IMR-90 (cell line): Measurements from ENCODE around the gene ST6GALNAC3. TPM values are rescaled to one million over a fixed set of nuclear protein-coding genes. Genes with fewer than 3 reads are reported as not detected.
A peak's percentile ranks its signal among the peaks of the same experiment; 100 is the strongest.

ENCODE experiments used
- ATAC-seq: fragments of 200-7000 bp; cut with Tn5 transposase; 2 replicates; pipeline ENCODE4 v1.9.1; 2020; ENCODE audit warnings: low read depth, mild to moderate bottlenecking, moderate library complexity
- BruUV-seq: library from RNA; stranded (reverse); fragments of 400-500 nt; replicated peaks from 2 replicates; lab custom pipeline; 2021; lab: Mats Ljungman, UMichigan
- CTCF ChIA-PET: fragments of 300-600 bp; formaldehyde crosslinking; extraction: SDS; loops from one replicate; lab custom pipeline; 2021; ENCODE audit warnings: antibody characterized with exemption; lab: Yijun Ruan, JAX
- POLR2A ChIA-PET: fragments of 300-600 bp; sonication (Branson Sonifier 250); formaldehyde crosslinking; loops from one replicate; lab custom pipeline; 2022; ENCODE audit warnings: antibody characterized with exemption; ENCODE audit not compliant: unreplicated experiment; lab: Charles Lee
- DNase-seq: peaks from one replicate; pipeline ENCODE4 v3.0.0; 2013
- H2AFZ ChIP-seq: replicated peaks from 2 replicates; pipeline ENCODE3; 2013; ENCODE audit warnings: low read length, mild to moderate bottlenecking; ENCODE audit not compliant: poor library complexity
- H2AK5ac ChIP-seq: 2 replicates; pipeline ENCODE4 v1.6.1; 2013; ENCODE audit warnings: low read depth, low read length, inconsistent platforms
- H2AK9ac ChIP-seq: replicated peaks from 2 replicates; pipeline ENCODE3; 2013; ENCODE audit warnings: mild to moderate bottlenecking, low read depth, low read length, moderate library complexity; ENCODE audit not compliant: poor library complexity
- H2BK120ac ChIP-seq: 2 replicates; pipeline ENCODE4 v1.6.1; 2013; ENCODE audit warnings: low read depth, low read length, inconsistent platforms
- H2BK15ac ChIP-seq: 3 replicates; pipeline ENCODE4 v1.6.1; 2013; ENCODE audit warnings: low read depth, low read length, inconsistent platforms
- H2BK20ac ChIP-seq: 2 replicates; pipeline ENCODE4 v1.6.1; 2013; ENCODE audit warnings: low read depth, mild to moderate bottlenecking, inconsistent platforms, low read length, moderate library complexity
- H2BK5ac ChIP-seq: 2 replicates; pipeline ENCODE4 v1.6.1; 2013; ENCODE audit warnings: mild to moderate bottlenecking, low read depth, low read length, inconsistent platforms; ENCODE audit not compliant: poor library complexity, severe bottlenecking
- H3K14ac ChIP-seq: replicated peaks from 2 replicates; pipeline ENCODE4 v1.6.1; 2013; ENCODE audit warnings: low read depth, low read length, inconsistent platforms
- H3K18ac ChIP-seq: 2 replicates; pipeline ENCODE4 v1.6.1; 2013; ENCODE audit warnings: low read depth, low read length, control low read depth
- H3K23ac ChIP-seq: 2 replicates; pipeline ENCODE4 v1.6.1; 2013; ENCODE audit warnings: low read depth, low read length, inconsistent platforms
- H3K27ac ChIP-seq: 2 replicates; pipeline ENCODE4 v1.5.1; 2013; ENCODE audit warnings: mild to moderate bottlenecking, control low read depth, low read length; ENCODE audit not compliant: insufficient read depth
- H3K27me3 ChIP-seq: 2 replicates; pipeline ENCODE4 v1.6.1; 2013; ENCODE audit warnings: low read length; ENCODE audit not compliant: control insufficient read depth, insufficient read depth
- H3K36me3 ChIP-seq: 2 replicates; pipeline ENCODE4 v1.6.1; 2013; ENCODE audit warnings: low read length, mixed read lengths; ENCODE audit not compliant: control insufficient read depth, insufficient read depth
- H3K4ac ChIP-seq: 2 replicates; pipeline ENCODE4 v1.6.1; 2013; ENCODE audit warnings: low read depth, low read length, inconsistent platforms
- H3K4me1 ChIP-seq: 2 replicates; pipeline ENCODE4 v1.6.1; 2013; ENCODE audit warnings: low read length, mixed read lengths; ENCODE audit not compliant: control insufficient read depth, insufficient read depth
- H3K4me2 ChIP-seq: 2 replicates; pipeline ENCODE4 v1.6.1; 2013; ENCODE audit warnings: low read depth, mild to moderate bottlenecking, control low read depth, low read length, moderate library complexity
- H3K4me3 ChIP-seq: 2 replicates; pipeline ENCODE4 v1.5.1; 2013; ENCODE audit warnings: low read depth, mild to moderate bottlenecking, control low read depth, low read length, moderate library complexity; ENCODE audit not compliant: insufficient read depth
- H3K56ac ChIP-seq: 2 replicates; pipeline ENCODE4 v1.6.1; 2013; ENCODE audit warnings: low read length, inconsistent platforms; ENCODE audit not compliant: insufficient read depth; ENCODE audit errors: extremely low read depth
- H3K79me1 ChIP-seq, 2 experiments: 2 replicates each; pipeline ENCODE4 v1.6.1; 2013; ENCODE audit warnings: low read length in 2 of 2, inconsistent platforms in 1 of 2, low read depth in 1 of 2
- H3K9ac ChIP-seq: 2 replicates; pipeline ENCODE4 v1.6.1; 2013; ENCODE audit warnings: low read depth, low read length, control low read depth
- H3K9me1 ChIP-seq: 2 replicates; pipeline ENCODE4 v1.6.1; 2013; ENCODE audit warnings: low read length, inconsistent platforms; ENCODE audit not compliant: insufficient read depth
- H3K9me3 ChIP-seq: 2 replicates; pipeline ENCODE4 v1.6.1; 2013; ENCODE audit warnings: low read length; ENCODE audit not compliant: control insufficient read depth, insufficient read depth
- H4K20me1 ChIP-seq: 2 replicates; pipeline ENCODE4 v1.6.1; 2013; ENCODE audit warnings: low read length, inconsistent platforms; ENCODE audit not compliant: insufficient read depth
- H4K5ac ChIP-seq: 2 replicates; pipeline ENCODE4 v1.6.1; 2013; ENCODE audit warnings: mild to moderate bottlenecking, low read depth, low read length, control low read depth
- H4K8ac ChIP-seq, 2 experiments: 2 replicates each; pipeline ENCODE4 v1.6.1; 2013; ENCODE audit warnings: low read depth in 2 of 2, low read length in 2 of 2, control low read depth in 1 of 2, inconsistent platforms in 1 of 2
- H4K91ac ChIP-seq: 2 replicates; pipeline ENCODE4 v1.6.1; 2013; ENCODE audit warnings: low read depth, low read length, inconsistent platforms; ENCODE audit not compliant: insufficient read depth
- NFE2L2 ChIP-seq: fragments of 150-350 bp; IDR thresholded peaks from 2 replicates; pipeline ENCODE4 v1.6.1; 2016; ENCODE audit warnings: low read depth, mild to moderate bottlenecking, low read length
- WGBS, 2 experiments: methylation state at CpG; one replicate each; pipeline versions ENCODE4 v1.1.5 to v1.1.7; 2013; ENCODE audit warnings: missing lambda C conversion rate in 2 of 2; ENCODE audit not compliant: insufficient read length in 1 of 2; ENCODE audit errors: extremely low coverage in 2 of 2; 5-methylcytosine and 5-hydroxymethylcytosine counted together
- dilution Hi-C: fragments of 300-500 bp; cut with HindIII; formaldehyde crosslinking; loops from one replicate; pipeline ENCODE4 v1.14.3; 2018; ENCODE audit warnings: low sequenced_read_pairs; ENCODE audit not compliant: unreplicated experiment
- in situ Hi-C: fragments of 300-500 bp; cut with MboI; formaldehyde crosslinking; loops from 3 replicates; pipeline ENCODE4 v1.14.3; 2019; ENCODE audit warnings: low sequenced_read_pairs, inconsistent platforms, mixed read lengths
- intact Hi-C: fragments of 100-400 bp; cut with micrococcal nuclease; formaldehyde crosslinking; loops from 2 replicates; pipeline ENCODE4 v1.10.0; 2022
- polyA plus RNA-seq, 3 experiments: library from polyadenylated mRNA; depleted of rRNA; stranded (reverse); fragments of >200 nt; gene quantifications; 2 replicates each; pipeline ENCODE4 v1.2.3, GENCODE V29; 2012; ENCODE audit warnings: low replicate concordance in 1 of 3
- total RNA-seq: library from RNA; depleted of rRNA; stranded (reverse); fragments of >200 nt; gene quantifications from 2 replicates; pipeline ENCODE4 v1.2.3, GENCODE V29; 2012

Gene ST6GALNAC3
- total and polyA plus RNA-seq, 2 of the 4 experiments (the other 2 are of a cell fraction): 0.65 to 1.3 TPM

DNA sequence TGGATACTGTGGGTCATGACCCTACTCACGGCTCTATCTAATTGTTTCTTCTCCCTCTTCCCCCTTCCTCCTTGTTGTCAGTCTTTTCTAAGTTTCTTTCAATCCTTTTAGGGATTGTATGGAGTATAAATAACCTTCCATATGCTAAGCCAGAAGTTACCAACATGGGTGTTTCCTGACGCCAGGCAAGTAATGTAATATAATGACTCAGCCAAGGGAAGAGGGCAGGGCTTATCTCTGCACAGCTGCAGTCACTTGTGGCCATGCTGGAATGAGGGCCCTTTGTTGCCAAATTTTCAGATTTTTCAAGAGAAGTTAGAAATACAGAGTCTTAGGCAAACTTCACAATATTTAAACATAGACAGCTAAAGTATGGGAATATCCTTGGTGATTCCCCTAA, 194.6 kb downstream of the ST6GALNAC3 start:
- Histone ChIP-seq H3K9me1 (no peaks in the 10 kb centered on the region), H3K27ac (no peak overlapping the region), H3K14ac (no peak overlapping the region), H3K9me3 (no peaks in the 10 kb centered on the region), H2BK20ac (no peak overlapping the region), H4K20me1 (no peaks in the 10 kb centered on the region), H2AK5ac (no peak overlapping the region), H3K4me3 (no peak overlapping the region), H3K9ac (no peak overlapping the region), H2AFZ (no peak overlapping the region), H4K8ac (no peak overlapping the region), H3K4ac (no peak overlapping the region), H3K4me2 (no peak overlapping the region), H3K79me1 (no peaks in the 10 kb centered on the region), H3K4me1 (no peaks in the 10 kb centered on the region), H4K5ac (no peak overlapping the region), H3K23ac (no peak overlapping the region), H2BK15ac (no peak overlapping the region), H3K27me3 (no peaks in the 10 kb centered on the region), H4K91ac (no peak overlapping the region), H3K18ac (no peak overlapping the region), H3K36me3 (no peaks in the 10 kb centered on the region), H2BK5ac (no peak overlapping the region), H2BK120ac (no peak overlapping the region), H3K56ac (no peak overlapping the region), H2AK9ac (no peak overlapping the region)
- peak; percentile 49 for DNase-seq
- peak; percentile 96 for ATAC-seq
- in situ Hi-C loops (no loop called here), intact Hi-C loops (no loop called here), dilution Hi-C loops (no loop called here)
- BruUV-seq: no TSS peak
- WGBS, 2 experiments: no CpG with 5 or more reads among the region's 2 CpGs
- ChIA-PET CTCF (no interaction called here), POLR2A (no interaction called here)
- TF ChIP-seq NFE2L2: no peak
